GM19463 (cell line): ENCODE data around the gene C3orf20.

ENCODE experiments used
- ATAC-seq: cut with Tn5 transposase; IDR thresholded peaks from one replicate; pipeline ENCODE4 v1.9.1; 2021; ENCODE audit warnings: mild to moderate bottlenecking, moderate library complexity; ENCODE audit not compliant: unreplicated experiment

Gene C3orf20

GRCh38 chr3:14810070-14810791 is 135.3 kb downstream of the C3orf20 start:
- no peak for ATAC-seq

DNA sequence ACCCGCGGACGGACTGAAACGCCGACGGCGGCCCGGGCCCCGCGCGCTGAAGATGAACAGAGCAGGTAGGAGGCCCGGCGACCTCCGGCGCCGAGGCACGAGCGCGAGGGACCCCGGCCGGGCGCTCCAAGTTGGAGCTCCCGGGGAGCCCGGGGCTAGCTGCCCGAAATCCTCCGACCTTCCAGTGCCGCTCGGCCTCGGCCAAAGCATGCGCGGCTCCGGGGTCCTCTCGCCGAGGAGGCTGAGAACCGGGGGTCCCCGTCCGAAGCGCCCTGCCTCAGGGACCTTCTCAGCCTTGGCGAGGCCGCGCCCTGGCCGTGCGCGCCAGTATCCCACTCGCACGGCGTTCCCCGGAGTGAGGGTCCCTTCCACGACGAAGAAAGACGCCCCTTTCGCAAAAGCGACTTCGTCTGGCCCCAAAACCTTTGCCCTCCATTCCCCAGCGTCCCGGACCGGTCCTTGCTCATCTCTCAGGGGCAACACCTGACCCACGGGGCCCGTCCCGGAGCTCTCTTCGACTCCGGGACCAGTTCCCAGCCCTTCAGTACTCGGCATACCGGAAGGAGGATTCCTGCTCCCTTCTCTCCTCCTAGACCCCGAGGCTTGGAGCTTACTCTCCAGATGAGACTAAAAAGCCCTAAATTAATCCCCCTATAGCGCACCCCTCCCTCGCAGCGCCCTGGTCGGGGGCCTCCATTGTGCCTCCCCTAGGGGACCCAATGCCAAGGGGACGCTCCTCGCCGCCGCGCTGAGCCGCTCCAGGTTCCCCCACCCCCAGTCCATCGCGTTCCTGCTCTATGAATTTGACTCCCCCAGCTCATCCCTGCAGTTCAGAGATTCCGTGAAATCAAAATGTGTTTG is 136.1 kb downstream of the C3orf20 start:
- ATAC-seq = no peak

DNA sequence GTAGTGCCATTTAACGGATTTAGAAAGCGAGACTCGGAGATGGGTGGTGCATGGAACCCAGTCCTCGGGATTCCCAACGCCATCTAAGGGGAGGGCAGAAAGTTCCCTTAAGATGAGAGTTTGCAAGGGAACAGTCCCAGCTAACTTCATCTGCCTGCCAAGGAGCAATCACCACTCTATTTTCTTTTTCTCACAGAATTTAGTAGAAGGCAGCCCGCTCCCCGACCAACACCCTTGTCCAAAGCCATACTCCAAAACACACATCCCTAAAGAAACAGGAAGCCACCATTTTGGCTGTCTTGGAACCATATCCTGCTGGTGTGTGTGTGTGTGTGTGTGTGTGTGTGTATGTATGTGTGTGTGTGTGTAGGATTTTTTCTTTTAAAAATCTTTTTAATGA is 136.7 kb downstream of the C3orf20 start:
- no peak for ATAC-seq

- no peak for ATAC-seq
Measured at GRCh38 chr3:14812196-14812790, 137.4 kb downstream of the C3orf20 start.

GRCh38 chr3:14814411-14814871 is 139.5 kb downstream of the C3orf20 start:
- no peak for ATAC-seq

DNA sequence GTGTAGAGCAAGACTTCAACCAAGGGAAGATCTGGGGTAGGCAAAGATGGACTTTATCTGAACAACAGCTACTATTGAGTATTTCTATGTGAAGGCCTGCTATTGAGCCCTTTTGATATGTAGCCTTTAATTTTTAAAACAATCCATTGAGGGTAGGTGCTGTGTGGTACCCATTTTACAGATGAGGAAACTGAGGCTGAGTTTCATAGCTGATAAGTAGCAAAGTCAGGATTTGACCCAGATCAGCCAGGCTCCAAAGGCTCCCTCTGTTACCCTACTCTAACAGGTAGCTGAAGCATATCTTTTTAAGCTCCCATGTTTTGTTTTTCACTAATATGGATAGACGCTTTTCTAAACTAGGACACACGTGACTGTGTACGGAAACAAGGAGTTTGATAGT is 141.4 kb downstream of the C3orf20 start:
- no peak for ATAC-seq

- ATAC-seq = no peak
Measured at GRCh38 chr3:14818804-14819500, 144.0 kb downstream of the C3orf20 start, which contains the start of gene FGD5. TSS of gene FGD5 (plus strand) at chr3:14818962. CDS start at chr3:14819072, 110 bp downstream.

GRCh38 chr3:14819671-14820070 is 144.7 kb downstream of the C3orf20 start:
- no peak for ATAC-seq

GRCh38 chr3:14820156-14820555 is 145.2 kb downstream of the C3orf20 start:
- no peak for ATAC-seq

DNA sequence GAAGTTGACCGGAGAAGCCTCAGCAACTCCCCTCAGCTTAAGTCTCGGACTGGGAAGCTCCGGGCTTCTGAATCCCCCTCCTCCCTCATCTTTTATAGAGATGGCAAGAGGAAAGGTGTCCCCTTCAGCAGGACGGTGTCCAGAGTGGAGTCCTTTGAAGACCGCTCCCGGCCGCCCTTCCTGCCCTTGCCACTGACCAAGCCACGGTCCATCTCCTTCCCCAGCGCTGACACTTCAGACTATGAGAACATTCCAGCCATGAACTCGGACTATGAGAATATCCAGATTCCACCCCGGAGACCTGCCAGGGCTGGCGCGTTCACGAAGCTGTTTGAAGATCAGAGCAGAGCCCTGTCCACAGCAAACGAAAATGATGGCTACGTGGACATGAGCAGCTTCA is 146.2 kb downstream of the C3orf20 start:
- ATAC-seq = no peak

GRCh38 chr3:14822134-14822533 is 147.2 kb downstream of the C3orf20 start:
- no peak for ATAC-seq
